Mesothelial cell of epicardium (in vitro differentiated cells): ENCODE results near the gene LAMA2. TPM values are rescaled to one million over a fixed set of nuclear protein-coding genes. Genes with fewer than 3 reads are reported as not detected.

Experiments used
- DNase-seq, 2 experiments: peaks; one replicate each; pipeline ENCODE4 v3.0.0; 2021; ENCODE audit warnings: low spot score in 2 of 2; ENCODE audit not compliant: unreplicated experiment in 2 of 2
- H3K27ac Mint-ChIP-seq: 2 replicates; pipeline ENCODE4 v1.8.0; 2021; ENCODE audit warnings: mixed read lengths
- H3K27me3 Mint-ChIP-seq: 2 replicates; pipeline ENCODE4 v1.8.0; 2021; ENCODE audit warnings: low read depth, mixed read lengths
- H3K36me3 Mint-ChIP-seq: 2 replicates; pipeline ENCODE4 v1.8.0; 2021; ENCODE audit warnings: mixed read lengths
- H3K4me1 Mint-ChIP-seq: 2 replicates; pipeline ENCODE4 v1.8.0; 2021; ENCODE audit warnings: mixed read lengths
- H3K4me3 Mint-ChIP-seq: 2 replicates; pipeline ENCODE4 v1.8.0; 2021; ENCODE audit warnings: mild to moderate bottlenecking, moderate library complexity, mixed read lengths
- H3K9me3 Mint-ChIP-seq: 2 replicates; pipeline ENCODE4 v1.8.0; 2021; ENCODE audit warnings: mixed read lengths
- CTCF ChIP-seq: fragments of 200-600 bp; sonication (generic); IDR thresholded peaks from one replicate; pipeline ENCODE4 v1.5.0; 2021; ENCODE audit warnings: antibody characterized with exemption; ENCODE audit not compliant: unreplicated experiment
- total RNA-seq: library from RNA; stranded (reverse); gene quantifications from 3 replicates; pipeline ENCODE4 v1.2.1, GENCODE V29; 2021

The LAMA2 gene
- total RNA-seq, 1 donor from 2014 or later = 63.2 TPM

- Mint-ChIP-seq H3K27ac (no peak overlapping the region), H3K27me3 (peaks cover under 1% of the 10 kb centered on the region), H3K36me3 (peaks cover 8% of the 10 kb centered on the region), H3K4me1 (peaks cover 11% of the 10 kb centered on the region), H3K9me3 (peaks cover 6% of the 10 kb centered on the region), H3K4me3 (no peak overlapping the region)
- TF ChIP-seq CTCF = no peak
- no peak for DNase-seq
Measured at GRCh38 chr6:129451187-129451586, 568.2 kb downstream of the LAMA2 start.

GRCh38 chr6:129453073-129453472, 570.1 kb downstream of the LAMA2 start:
- no peak for TF ChIP-seq CTCF

GRCh38 chr6:129454488-129454887, 571.5 kb downstream of the LAMA2 start:
- Mint-ChIP-seq H3K4me3 (no peak overlapping the region), H3K27ac (no peak overlapping the region), H3K4me1 (no peaks in the 10 kb centered on the region), H3K27me3 (peaks cover 2% of the 10 kb centered on the region), H3K9me3 (peaks cover 6% of the 10 kb centered on the region), H3K36me3 (peaks cover 11% of the 10 kb centered on the region)
- no peak for TF ChIP-seq CTCF
- no peak for DNase-seq

More at GRCh38 chr6:129453073-129453472, 570.1 kb downstream of the LAMA2 start:
- Mint-ChIP-seq H3K4me1 (no peaks in the 10 kb centered on the region), H3K4me3 (no peak overlapping the region), H3K9me3 (peaks cover 6% of the 10 kb centered on the region), H3K27ac (no peak overlapping the region), H3K27me3 (peaks cover 2% of the 10 kb centered on the region), H3K36me3 (peaks cover 11% of the 10 kb centered on the region)
- no peak for DNase-seq

GRCh38 chr6:129455126-129455769, 572.3 kb downstream of the LAMA2 start:
- no peaks in the 10 kb centered on the region for H3K4me1 Mint-ChIP-seq
- no peak for TF ChIP-seq CTCF
- peaks cover 6% of the 10 kb centered on the region for H3K9me3 Mint-ChIP-seq
- H3K4me3 Mint-ChIP-seq = no peak overlapping the region
- no peak for DNase-seq
- H3K27me3 Mint-ChIP-seq = peaks cover 2% of the 10 kb centered on the region
- peaks cover 11% of the 10 kb centered on the region for H3K36me3 Mint-ChIP-seq
- H3K27ac Mint-ChIP-seq = no peak overlapping the region

- no peak for DNase-seq
- H3K9me3 Mint-ChIP-seq = no peaks in the 10 kb centered on the region
- no peaks in the 10 kb centered on the region for H3K4me1 Mint-ChIP-seq
- no peak overlapping the region for H3K27ac Mint-ChIP-seq
- peaks cover 2% of the 10 kb centered on the region for H3K27me3 Mint-ChIP-seq
- peaks cover 11% of the 10 kb centered on the region for H3K36me3 Mint-ChIP-seq
- H3K4me3 Mint-ChIP-seq = no peak overlapping the region
- no peak for TF ChIP-seq CTCF
Measured at GRCh38 chr6:129460221-129460620, 577.3 kb downstream of the LAMA2 start.
